ENCODE data around the gene PPP2R5B.

Gene PPP2R5B

DNA sequence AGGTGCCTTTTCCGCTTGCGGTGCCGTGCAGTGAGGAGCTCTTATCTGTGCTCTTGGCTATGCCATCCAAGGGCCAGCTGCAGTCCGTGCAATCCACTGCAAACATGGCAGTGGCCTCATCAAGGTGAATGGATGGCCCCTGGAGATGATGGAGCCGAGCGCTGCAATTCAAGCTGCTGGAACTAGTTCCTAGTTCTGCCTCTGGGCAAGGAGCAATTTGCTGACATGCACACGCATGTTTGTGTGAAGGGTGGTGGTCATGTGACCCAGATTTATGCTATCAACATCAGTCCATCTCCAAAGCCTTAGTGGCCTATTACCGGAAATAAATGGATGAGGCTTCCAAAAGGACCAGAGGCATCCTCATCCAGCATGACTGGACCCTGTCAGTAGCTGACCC is 43.0 kb upstream of the PPP2R5B start:
- Histone ChIP-seq H3K27me3 (ENCODE audit: insufficient read depth, low read length) (peaks cover 11% of the 10 kb centered on the region), H3K4me3 (ENCODE audit: low read length) (no peak overlapping the region), H3K9ac (ENCODE audit: low read depth, low read length) (no peak overlapping the region), H3K36me3 (ENCODE audit: insufficient read depth, low read depth, low read length) (no peaks in the 10 kb centered on the region), H3K4me1 (ENCODE audit: insufficient read depth, low read length) (peaks cover 7% of the 10 kb centered on the region), H3K27ac (ENCODE audit: low read length) (no peak overlapping the region), H3K9me3 (ENCODE audit: insufficient read depth, low read depth, low read length) (no peaks in the 10 kb centered on the region)

DNA sequence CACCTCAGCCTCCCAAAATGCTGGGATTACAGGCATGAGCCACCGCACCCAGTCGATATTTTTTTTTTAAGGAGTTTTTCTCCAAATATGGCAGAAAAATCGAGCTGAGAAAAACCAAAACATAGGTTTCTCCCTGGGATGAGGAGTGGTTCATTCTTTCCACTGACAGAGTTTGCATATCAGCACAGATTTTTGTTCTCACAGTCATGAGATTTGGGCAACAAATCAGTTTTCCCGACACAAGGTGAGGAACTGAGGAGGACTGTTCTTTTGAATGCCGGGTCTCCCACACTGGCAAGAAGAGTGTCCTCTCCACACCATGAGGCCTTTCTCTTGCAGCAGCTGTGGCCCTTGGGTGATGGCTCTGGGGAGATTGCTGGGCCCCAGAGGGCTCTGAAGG is 42.2 kb upstream of the PPP2R5B start:
- Histone ChIP-seq H3K27ac (ENCODE audit: low read length) (no peak overlapping the region), H3K4me1 (ENCODE audit: insufficient read depth, low read length) (peaks cover 4% of the 10 kb centered on the region)

DNA sequence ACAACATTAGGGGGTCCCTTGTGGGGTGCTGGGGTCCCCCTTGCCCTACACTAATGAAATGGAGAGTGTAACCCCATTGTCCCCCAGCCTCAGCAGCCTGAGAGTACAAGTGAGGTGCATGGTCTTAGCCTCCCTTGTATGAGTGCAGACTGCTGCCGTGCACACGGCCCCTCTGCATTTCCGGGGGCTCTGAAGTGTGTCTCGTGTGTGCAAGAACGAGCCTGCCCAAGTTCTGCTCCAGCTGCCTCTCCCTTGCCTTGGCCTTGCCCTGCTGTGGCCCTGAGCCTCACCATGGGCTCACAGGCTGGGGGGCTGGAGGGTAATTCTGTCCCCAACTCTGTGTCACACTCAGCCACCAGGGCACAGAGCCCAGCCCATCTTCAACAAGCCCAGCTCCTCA is 40.9 kb upstream of the PPP2R5B start:
- no peaks in the 10 kb centered on the region for H3K27me3 ChIP-seq (ENCODE audit: insufficient read depth, low read length)
- no peak overlapping the region for H3K4me3 ChIP-seq (ENCODE audit: low read length)
- no peaks in the 10 kb centered on the region for H3K9me3 ChIP-seq (ENCODE audit: insufficient read depth, low read depth, low read length)
- no peaks in the 10 kb centered on the region for H3K36me3 ChIP-seq (ENCODE audit: insufficient read depth, low read depth, low read length)
- peaks cover 3% of the 10 kb centered on the region; the same call in 1 of the 2 replicates for H3K4me1 ChIP-seq (ENCODE audit: insufficient read depth, low read length)
- no peak overlapping the region for H3K9ac ChIP-seq (ENCODE audit: low read depth, low read length)
- H3K27ac ChIP-seq (ENCODE audit: low read length), result no peak overlapping the region

More for the DNA sequence above, 42.2 kb upstream of the PPP2R5B start:
- H3K27me3 ChIP-seq (ENCODE audit: insufficient read depth, low read length), result peaks cover 7% of the 10 kb centered on the region
- no peak overlapping the region for H3K4me3 ChIP-seq (ENCODE audit: low read length)
- no peak overlapping the region for H3K9ac ChIP-seq (ENCODE audit: low read depth, low read length)
- no peaks in the 10 kb centered on the region for H3K9me3 ChIP-seq (ENCODE audit: insufficient read depth, low read depth, low read length)
- no peaks in the 10 kb centered on the region for H3K36me3 ChIP-seq (ENCODE audit: insufficient read depth, low read depth, low read length)

DNA sequence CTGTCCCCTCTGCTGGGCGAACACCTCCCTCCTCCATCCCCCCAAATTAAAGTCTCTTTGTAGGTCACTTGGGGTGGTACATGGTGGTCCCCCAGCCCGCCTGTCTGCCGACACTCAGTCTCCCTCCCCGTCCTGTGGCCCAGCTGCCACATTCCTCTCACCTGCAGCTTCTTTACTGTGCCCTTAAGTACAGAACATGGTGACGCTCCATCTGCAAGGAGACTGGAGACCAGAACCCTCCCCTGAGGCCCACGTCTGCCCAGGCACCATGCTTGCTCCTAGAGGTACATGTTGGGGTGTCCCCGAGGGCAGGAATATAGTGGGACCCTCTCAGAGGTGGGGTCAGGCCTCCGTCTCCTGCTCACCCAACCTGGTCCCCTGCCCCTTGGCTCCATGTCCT is 40.5 kb upstream of the PPP2R5B start:
- Histone ChIP-seq H3K4me3 (ENCODE audit: low read length) (no peak overlapping the region), H3K9ac (ENCODE audit: low read depth, low read length) (no peak overlapping the region), H3K27ac (ENCODE audit: low read length) (no peak overlapping the region), H3K4me1 (ENCODE audit: insufficient read depth, low read length) (peaks cover 3% of the 10 kb centered on the region; the same call in 1 of the 2 replicates), H3K9me3 (ENCODE audit: insufficient read depth, low read depth, low read length) (no peaks in the 10 kb centered on the region), H3K27me3 (ENCODE audit: insufficient read depth, low read length) (no peaks in the 10 kb centered on the region), H3K36me3 (ENCODE audit: insufficient read depth, low read depth, low read length) (no peaks in the 10 kb centered on the region)

GRCh38 chr11:64885367-64886286 is 38.9 kb upstream of the PPP2R5B start:
- Histone ChIP-seq H3K27ac (ENCODE audit: low read length) (no peak overlapping the region), H3K9me3 (ENCODE audit: insufficient read depth, low read depth, low read length) (no peaks in the 10 kb centered on the region), H3K4me3 (ENCODE audit: low read length) (no peak overlapping the region), H3K36me3 (ENCODE audit: insufficient read depth, low read depth, low read length) (no peaks in the 10 kb centered on the region), H3K4me1 (ENCODE audit: insufficient read depth, low read length) (peaks cover 3% of the 10 kb centered on the region; the same call in 1 of the 2 replicates), H3K9ac (ENCODE audit: low read depth, low read length) (no peak overlapping the region), H3K27me3 (ENCODE audit: insufficient read depth, low read length) (no peaks in the 10 kb centered on the region)

GRCh38 chr11:64887234-64887756 is 37.2 kb upstream of the PPP2R5B start:
- no peak overlapping the region for H3K27ac ChIP-seq (ENCODE audit: low read length)
- H3K9me3 ChIP-seq (ENCODE audit: insufficient read depth, low read depth, low read length), result no peaks in the 10 kb centered on the region
- H3K9ac ChIP-seq (ENCODE audit: low read depth, low read length), result no peak overlapping the region
- no peaks in the 10 kb centered on the region for H3K36me3 ChIP-seq (ENCODE audit: insufficient read depth, low read depth, low read length)
- H3K4me3 ChIP-seq (ENCODE audit: low read length), result no peak overlapping the region
- no peaks in the 10 kb centered on the region for H3K27me3 ChIP-seq (ENCODE audit: insufficient read depth, low read length)
- H3K4me1 ChIP-seq (ENCODE audit: insufficient read depth, low read length), result peaks cover 3% of the 10 kb centered on the region; the same call in 1 of the 2 replicates

GRCh38 chr11:64887757-64888405 is 36.6 kb upstream of the PPP2R5B start:
- H3K4me3 ChIP-seq (ENCODE audit: low read length), result peak overlapping the region; percentile 51; the same call in 1 of the 2 replicates
- H3K27me3 ChIP-seq (ENCODE audit: insufficient read depth, low read length), result no peaks in the 10 kb centered on the region
- H3K36me3 ChIP-seq (ENCODE audit: insufficient read depth, low read depth, low read length), result no peaks in the 10 kb centered on the region
- no peaks in the 10 kb centered on the region for H3K9me3 ChIP-seq (ENCODE audit: insufficient read depth, low read depth, low read length)
- H3K27ac ChIP-seq (ENCODE audit: low read length), result no peak overlapping the region
- peaks cover 3% of the 10 kb centered on the region; the same call in 1 of the 2 replicates for H3K4me1 ChIP-seq (ENCODE audit: insufficient read depth, low read length)
- H3K9ac ChIP-seq (ENCODE audit: low read depth, low read length), result peak overlapping the region; percentile 62; the same call in 1 of the 2 replicates

- peak overlapping the region; percentile 51; the same call in 1 of the 2 replicates for H3K4me3 ChIP-seq (ENCODE audit: low read length)
- H3K9me3 ChIP-seq (ENCODE audit: insufficient read depth, low read depth, low read length), result no peaks in the 10 kb centered on the region
- H3K4me1 ChIP-seq (ENCODE audit: insufficient read depth, low read length), result peaks cover 3% of the 10 kb centered on the region; the same call in 1 of the 2 replicates
- no peaks in the 10 kb centered on the region for H3K27me3 ChIP-seq (ENCODE audit: insufficient read depth, low read length)
- H3K9ac ChIP-seq (ENCODE audit: low read depth, low read length), result peak overlapping the region; percentile 62; the same call in 1 of the 2 replicates
- H3K36me3 ChIP-seq (ENCODE audit: insufficient read depth, low read depth, low read length), result no peaks in the 10 kb centered on the region
- H3K27ac ChIP-seq (ENCODE audit: low read length), result no peak overlapping the region
Measured at GRCh38 chr11:64888406-64888728, 36.1 kb upstream of the PPP2R5B start.

- H3K27ac ChIP-seq (ENCODE audit: low read length), result no peak overlapping the region
- H3K27me3 ChIP-seq (ENCODE audit: insufficient read depth, low read length), result no peaks in the 10 kb centered on the region
- H3K36me3 ChIP-seq (ENCODE audit: insufficient read depth, low read depth, low read length), result no peaks in the 10 kb centered on the region
- no peak overlapping the region for H3K4me3 ChIP-seq (ENCODE audit: low read length)
- peaks cover 3% of the 10 kb centered on the region; the same call in 1 of the 2 replicates for H3K4me1 ChIP-seq (ENCODE audit: insufficient read depth, low read length)
- no peaks in the 10 kb centered on the region for H3K9me3 ChIP-seq (ENCODE audit: insufficient read depth, low read depth, low read length)
- H3K9ac ChIP-seq (ENCODE audit: low read depth, low read length), result no peak overlapping the region
Measured at GRCh38 chr11:64888729-64889511, 35.6 kb upstream of the PPP2R5B start.

- Histone ChIP-seq H3K9me3 (ENCODE audit: insufficient read depth, low read depth, low read length) (no peaks in the 10 kb centered on the region), H3K36me3 (ENCODE audit: insufficient read depth, low read depth, low read length) (no peaks in the 10 kb centered on the region), H3K4me1 (ENCODE audit: insufficient read depth, low read length) (peaks cover 3% of the 10 kb centered on the region; the same call in 1 of the 2 replicates), H3K27me3 (ENCODE audit: insufficient read depth, low read length) (no peaks in the 10 kb centered on the region), H3K9ac (ENCODE audit: low read depth, low read length) (no peak overlapping the region), H3K27ac (ENCODE audit: low read length) (no peak overlapping the region), H3K4me3 (ENCODE audit: low read length) (no peak overlapping the region)
Measured at GRCh38 chr11:64890522-64890939, 34.0 kb upstream of the PPP2R5B start.

DNA sequence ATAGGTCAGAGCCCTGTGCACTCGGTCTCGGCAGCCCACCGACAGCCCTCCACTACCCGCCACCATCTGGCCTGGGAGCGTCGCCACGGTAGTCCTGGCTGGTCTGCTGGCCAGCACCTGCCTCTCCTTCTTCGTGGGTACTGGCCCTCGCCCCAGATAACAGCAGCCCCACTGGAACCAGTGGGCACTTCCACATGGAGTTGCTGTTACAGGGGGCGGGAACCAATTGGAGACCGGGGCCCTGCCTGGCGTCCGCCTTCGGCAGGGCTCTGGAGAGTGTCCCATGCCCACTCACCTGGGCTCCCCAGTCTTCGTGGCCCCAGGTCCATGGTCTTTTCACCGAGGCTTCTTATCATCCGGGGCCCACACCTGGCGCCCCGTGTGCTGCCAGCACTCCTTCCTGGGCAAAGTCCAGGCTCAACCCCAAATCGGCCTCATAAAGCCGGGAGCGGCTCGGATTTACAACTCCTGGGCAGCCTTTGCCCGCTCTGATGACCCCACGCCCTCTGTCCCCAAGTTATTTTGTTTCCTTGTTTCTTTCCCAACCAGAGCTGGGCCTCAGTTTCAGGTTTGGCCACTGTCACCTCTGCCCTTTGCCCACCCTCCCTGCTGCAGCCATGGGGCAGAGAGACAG is 33.2 kb upstream of the PPP2R5B start:
- no peak overlapping the region for H3K9ac ChIP-seq (ENCODE audit: low read depth, low read length)
- H3K36me3 ChIP-seq (ENCODE audit: insufficient read depth, low read depth, low read length), result no peaks in the 10 kb centered on the region
- no peaks in the 10 kb centered on the region for H3K27me3 ChIP-seq (ENCODE audit: insufficient read depth, low read length)
- H3K9me3 ChIP-seq (ENCODE audit: insufficient read depth, low read depth, low read length), result no peaks in the 10 kb centered on the region
- H3K4me1 ChIP-seq (ENCODE audit: insufficient read depth, low read length), result peaks cover 3% of the 10 kb centered on the region; the same call in 1 of the 2 replicates
- no peak overlapping the region for H3K27ac ChIP-seq (ENCODE audit: low read length)
- H3K4me3 ChIP-seq (ENCODE audit: low read length), result no peak overlapping the region

Measured in iPS-20b (cell line).